Heart left ventricle (tissue), 16 donors: Measurements from ENCODE around the gene PRTN3. TPM values are rescaled to one million over a fixed set of nuclear protein-coding genes. Genes with fewer than 3 reads are reported as not detected.
A peak's percentile ranks its signal among the peaks of the same experiment; 100 is the strongest.

Experiments
- ATAC-seq, 4 donors: fragments of 200-7000 bp; cut with Tn5 transposase; one replicate each; pipeline ENCODE4 v1.9.1; 2020 to 2022; ENCODE audit warnings: moderate library complexity in 4 of 4, mild to moderate bottlenecking in 3 of 4, moderate number of reproducible peaks in 1 of 4
- DNase-seq, 5 donors: peaks; one replicate each; pipeline ENCODE4 v3.0.0-alpha.2; 2020
- H3K27ac ChIP-seq, 12 donors: fragments of 200-600 bp; sonication (generic) in 4 of 12; one replicate each; pipeline versions ENCODE4 v1.5.0 to v1.8.0; 2016 to 2022; ENCODE audit warnings: mild to moderate bottlenecking in 2 of 12
- H3K27me3 ChIP-seq, 9 donors: fragments of 200-600 bp; sonication (generic) in 2 of 9; one replicate each; pipeline versions ENCODE4 v1.5.1 to v1.8.0; 2016 to 2022; ENCODE audit warnings: mild to moderate bottlenecking in 3 of 9
- H3K36me3 ChIP-seq, 9 donors: fragments of 200-600 bp; sonication (generic) in 2 of 9; one replicate each; pipeline versions ENCODE4 v1.5.0 to v1.8.0; 2018 to 2022; ENCODE audit warnings: mild to moderate bottlenecking in 2 of 9
- H3K4me1 ChIP-seq, 12 donors: fragments of 200-600 bp; sonication (generic) in 4 of 12; one replicate each; pipeline versions ENCODE4 v1.5.0 to v1.8.0; 2016 to 2022; ENCODE audit warnings: mild to moderate bottlenecking in 3 of 12
- H3K4me3 ChIP-seq, 12 donors: fragments of 200-600 bp; sonication (generic) in 4 of 12; one replicate each; pipeline versions ENCODE4 v1.5.0 to v1.8.0; 2017 to 2022; ENCODE audit warnings: mild to moderate bottlenecking in 9 of 12, moderate library complexity in 4 of 12
- H3K9me3 ChIP-seq, 12 donors: fragments of 200-600 bp; sonication (generic) in 4 of 12; one replicate each; pipeline versions ENCODE4 v1.5.0 to v1.8.0; 2016 to 2022; ENCODE audit warnings: mild to moderate bottlenecking in 1 of 12
- CTCF ChIP-seq, 12 donors: fragments of 200-600 bp; sonication (generic) in 4 of 12; IDR thresholded peaks; one replicate each; pipeline versions ENCODE4 v1.5.0 to v1.8.0; 2018 to 2022; ENCODE audit warnings: antibody characterized with exemption in 12 of 12, mild to moderate bottlenecking in 5 of 12
- POLR2A ChIP-seq, 2 donors: fragments of 450-650 bp; IDR thresholded peaks; one replicate each; pipeline ENCODE4 v1.6.1; 2017; ENCODE audit warnings: antibody characterized with exemption in 2 of 2, mild to moderate bottlenecking in 2 of 2, moderate library complexity in 2 of 2
- WGBS, 4 donors: extraction: QIAGEN DNeasy Blood & Tissue Kit in 2 of 4; methylation state at CpG; one replicate each; pipeline versions ENCODE4 v1.1.5 to v1.1.7; 2013 to 2018; 5-methylcytosine and 5-hydroxymethylcytosine counted together
- intact Hi-C, 10 donors: fragments of 100-400 bp; cut with DNase I; formaldehyde crosslinking; loops; one replicate each; pipeline versions ENCODE4 v1.11.1 to v1.14.2; 2022
- polyA plus RNA-seq, 2 donors: library from polyadenylated mRNA; stranded (reverse); fragments of 200-250 nt; gene quantifications; one replicate each; pipeline ENCODE4 v1.2.3, GENCODE V29; 2013
- total RNA-seq, 9 donors: library from RNA; depleted of rRNA in 2 of 9; stranded (reverse); fragments of >200 nt in 2 of 9; fragmentation: NEBNext Ultra II Directional in 3 of 9; extraction: Animal tissue kit (Norgen Biotek cat#: 25700) in 3 of 9; gene quantifications; one replicate each; pipeline versions ENCODE4 v1.1.0 to v1.2.4, GENCODE V29; 2016 to 2023
- donor health status: ischemic (EF 13 %, LVEDD 7.1; RV severe dilation, severe dysfunction).
- donor health status: healthy with polysubstance abuse.
- donor health status: DM: no; HTN: yes; CAD: no.
- donor health status: DM: no; HTN: no; CAD: no.
- donor health status: ischemic (EF 25% LVEDD 6.9; RV normal size, moderate dysfunction).
- donor health status: ischemic (EF 25% LVEDD 5.7; RV mildly dilated, moderate dysfunction).
- donor health status: healthy.
- donor health status: DM: yes; HTN: yes; CAD: no.
- donor health status: ischemic (EF 35%, LVEDD 5.7; RV mildly dilated, moderate dysfunction).
- donor health status: nonischemic (EF 11% LVEDD 7.7; RV severe dilation, severe dysfunction).
- donor health status: DM: yes; HTN: yes; CAD: no.
- donor health status: PGD.
- donor health status: ischemic (EF 29% LVEDD 5.4; RV normal size, mild dysfunction).
- donor health status: nonischemic (EF 23%, LVEDD 6.1; RV moderate dilation, normal function).

The PRTN3 gene
- total and polyA plus RNA-seq, 11 donors = 0.11 to 0.40 TPM; not detected in 9

GRCh38 chr19:867855-868457, 27.2 kb downstream of the PRTN3 start:
- WGBS, 4 donors = 94 to 96% (median 94%) methylated on average over 31 to 39 of the region's 39 CpGs
- intact Hi-C loops = loop anchor here in 5 of 10 donors (5.0 to 10.0 kb wide), 4 partner anchors 49 to 117 kb away; partner anchors contain the start of genes KISS1R (in 3 of the 5) and WDR18 (in 2 of the 5)
- peaks cover 0 to 31% (median 12%) of the 10 kb centered on the region in 12 donors for H3K4me1 ChIP-seq
- no peak for DNase-seq
- ATAC-seq = no peak
- no peak overlapping the region for H3K4me3 ChIP-seq
- H3K27me3 ChIP-seq = peaks cover 0 to 5% (median 0%) of the 10 kb centered on the region in 9 donors
- peak overlapping the region in 1 of 12 donors; percentile 85 for H3K27ac ChIP-seq
- no peak for TF ChIP-seq CTCF (IDR thresholded peaks at IDR 0.05)
- TF ChIP-seq POLR2A (IDR thresholded peaks at IDR 0.05) = no peak
- no peaks in the 10 kb centered on the region for H3K9me3 ChIP-seq
- H3K36me3 ChIP-seq = peaks cover 0 to 36% (median 14%) of the 10 kb centered on the region in 9 donors

DNA sequence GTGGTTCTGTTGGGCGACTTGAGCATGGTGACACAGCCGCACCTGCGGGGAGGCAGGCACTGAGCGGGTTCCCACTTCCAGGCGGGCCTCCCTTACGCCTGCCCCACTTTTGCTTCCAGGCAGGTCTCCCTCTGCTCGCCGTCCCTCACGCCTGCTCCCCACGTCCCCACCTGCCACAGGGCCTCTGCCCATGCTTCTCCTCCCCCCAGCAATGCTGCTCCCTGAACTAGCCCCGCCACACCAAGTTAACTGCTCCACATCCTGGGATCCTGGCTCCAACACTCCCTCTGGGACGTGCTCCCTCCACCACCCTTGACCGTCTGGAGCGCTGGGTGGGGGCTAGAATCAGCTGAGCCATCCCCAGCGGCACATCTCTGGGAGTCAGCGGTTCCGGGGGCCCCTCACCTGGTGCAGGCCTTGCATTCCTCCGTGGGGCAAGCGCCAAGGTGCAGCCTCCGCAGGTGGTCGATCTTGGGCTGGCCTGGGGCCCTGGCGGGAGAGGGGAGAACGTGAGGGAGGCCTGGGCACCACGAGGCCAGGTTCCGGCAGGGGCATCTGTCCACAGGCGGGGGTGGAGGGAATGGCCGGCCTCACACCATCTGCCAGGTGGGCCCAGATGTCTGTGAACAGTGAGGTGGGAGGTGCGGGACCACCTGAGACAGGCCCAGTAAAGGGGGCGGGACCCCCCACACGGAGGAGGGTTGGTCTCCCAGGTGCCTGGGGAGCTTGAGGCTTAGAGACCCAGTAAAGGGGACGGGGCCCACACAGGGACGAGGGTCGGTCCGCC, 27.9 kb downstream of the PRTN3 start:
- Histone ChIP-seq H3K27me3 (no peaks in the 10 kb centered on the region), H3K4me1 (peaks cover 0 to 31% (median 11%) of the 10 kb centered on the region in 12 donors), H3K36me3 (peaks cover 0 to 39% (median 18%) of the 10 kb centered on the region in 9 donors), H3K27ac (peak overlapping the region in 8 of 12 donors; percentile 19 to 85 (median 68)), H3K4me3 (no peak overlapping the region), H3K9me3 (no peaks in the 10 kb centered on the region)
- DNase-seq (no peak), ATAC-seq (no peak)
- 91 to 94% (median 93%) methylated on average over 28 to 34 of the region's 34 CpGs for WGBS, 4 donors
- TF ChIP-seq CTCF (IDR thresholded peaks at IDR 0.05) (no peak), POLR2A (IDR thresholded peaks at IDR 0.05) (no peak)
- intact Hi-C loops = loop anchor here in 5 of 10 donors (5.0 to 10.0 kb wide), 4 partner anchors 49 to 116 kb away; partner anchors contain the start of genes KISS1R (in 3 of the 5) and WDR18 (in 2 of the 5)

- Histone ChIP-seq H3K27me3 (no peaks in the 10 kb centered on the region), H3K36me3 (peaks cover 0 to 48% (median 24%) of the 10 kb centered on the region in 9 donors), H3K4me1 (peaks cover 0 to 28% (median 8%) of the 10 kb centered on the region in 12 donors), H3K9me3 (no peaks in the 10 kb centered on the region), H3K4me3 (no peak overlapping the region), H3K27ac (peak overlapping the region in 9 of 12 donors; percentile 19 to 85 (median 60))
- no peak for TF ChIP-seq CTCF (IDR thresholded peaks at IDR 0.05)
- no peak for TF ChIP-seq POLR2A (IDR thresholded peaks at IDR 0.05)
- DNase-seq (peak in 4 of 5 donors; percentile 66 to 78 (median 70)), ATAC-seq (peak in 3 of 4 donors; percentile 14 to 68 (median 58))
- 77 to 82% (median 82%) methylated on average over 24 to 29 of the region's 29 CpGs for WGBS, 4 donors
- intact Hi-C loops = loop anchor here in 5 of 10 donors (5.0 to 10.0 kb wide), 5 partner anchors 43 to 115 kb away; partner anchors contain the start of genes KISS1R (in 3 of the 5), WDR18 (in 2 of the 5) and R3HDM4 (in 1 of the 5)
Measured at GRCh38 chr19:869245-870177, 28.7 kb downstream of the PRTN3 start.
